Measurements from ENCODE around the gene CCL19. TPM values are rescaled to one million over a fixed set of nuclear protein-coding genes. Genes with fewer than 3 reads are reported as not detected.

The CCL19 gene
- polyA plus RNA-seq, 12 donors, result 0.17 to 117 (median 3.1) TPM; not detected in 6

Other genes starting within 250 kb of the CCL19 start
- gene FAM219A, start 232.7 kb downstream of the CCL19 start, polyA plus RNA-seq (ENCODE audit: insufficient read length in 12 of 12), result 10 to 100 TPM in 11 of 12 donors, not detected in 1; 10.3 to 16.4 (median 12.0) TPM
- under 1 TPM in 2 of 12 donors, not detected in 10; 0.25 to 0.28 TPM for gene DNAI1, start 232.5 kb downstream of the CCL19 start, polyA plus RNA-seq (ENCODE audit: insufficient read length in 12 of 12)
- 1 to 10 TPM in 10 of 12 donors, not detected in 2; 2.0 to 7.2 (median 3.3) TPM for gene ENHO, start 168.3 kb downstream of the CCL19 start, polyA plus RNA-seq (ENCODE audit: insufficient read length in 12 of 12)
- 10 to 100 TPM in 11 of 12 donors, not detected in 1; 32.6 to 79.2 (median 56.4) TPM for gene CNTFR, start 101.6 kb downstream of the CCL19 start, polyA plus RNA-seq (ENCODE audit: insufficient read length in 12 of 12)
- 10 to 100 TPM in 11 of 12 donors, not detected in 1; 11.1 to 27.4 (median 17.9) TPM for gene RPP25L, start 79.2 kb downstream of the CCL19 start, polyA plus RNA-seq (ENCODE audit: insufficient read length in 12 of 12)
- gene DCTN3, start 70.8 kb downstream of the CCL19 start, polyA plus RNA-seq (ENCODE audit: insufficient read length in 12 of 12), result 10 to 100 TPM in 11 of 12 donors, not detected in 1; 59.1 to 95.8 (median 62.5) TPM
- gene ARID3C, start 62.2 kb downstream of the CCL19 start, polyA plus RNA-seq (ENCODE audit: insufficient read length in 12 of 12), result under 1 TPM in 4 of 12 donors, not detected in 8; 0.08 to 0.18 (median 0.11) TPM
- 10 to 100 TPM in 11 of 12 donors, not detected in 1; 37.0 to 60.3 (median 45.3) TPM for gene SIGMAR1, start 53.5 kb downstream of the CCL19 start, polyA plus RNA-seq (ENCODE audit: insufficient read length in 12 of 12)
- 10 to 100 TPM in 11 of 12 donors, not detected in 1; 27.3 to 55.5 (median 38.8) TPM for gene GALT, start 44.6 kb downstream of the CCL19 start, polyA plus RNA-seq (ENCODE audit: insufficient read length in 12 of 12)
- gene IL11RA, start 39.1 kb downstream of the CCL19 start, polyA plus RNA-seq (ENCODE audit: insufficient read length in 12 of 12), result 100 to 1,000 TPM in 8 of 12 donors, 10 to 100 TPM in 3, not detected in 1; 75.0 to 183 (median 124) TPM
- gene CCL27, start 28.6 kb downstream of the CCL19 start, polyA plus RNA-seq (ENCODE audit: insufficient read length in 12 of 12), result 1 to 10 TPM in 1 of 12 donors, under 1 TPM in 8, not detected in 3; 0.17 to 1.3 (median 0.53) TPM
- gene CCL21, start 18.9 kb upstream of the CCL19 start, polyA plus RNA-seq (ENCODE audit: insufficient read length in 12 of 12), result 100 to 1,000 TPM in 1 of 12 donors, 10 to 100 TPM in 8, 1 to 10 TPM in 2, not detected in 1; 7.5 to 268 (median 11.4) TPM

All from muscle of arm (tissue), 12 donors.